Heart left ventricle (tissue), 16 donors: ENCODE data around the gene HRH3. TPM values are rescaled to one million over a fixed set of nuclear protein-coding genes. Genes with fewer than 3 reads are reported as not detected.

Source experiments
- ATAC-seq, 4 donors: fragments of 200-7000 bp; cut with Tn5 transposase; one replicate each; pipeline ENCODE4 v1.9.1; 2020 to 2022; ENCODE audit warnings: moderate library complexity in 4 of 4, mild to moderate bottlenecking in 3 of 4, moderate number of reproducible peaks in 1 of 4
- DNase-seq, 5 donors: peaks; one replicate each; pipeline ENCODE4 v3.0.0-alpha.2; 2020
- H3K27ac ChIP-seq, 12 donors: fragments of 200-600 bp; sonication (generic) in 4 of 12; one replicate each; pipeline versions ENCODE4 v1.5.0 to v1.8.0; 2016 to 2022; ENCODE audit warnings: mild to moderate bottlenecking in 2 of 12
- H3K27me3 ChIP-seq, 9 donors: fragments of 200-600 bp; sonication (generic) in 2 of 9; one replicate each; pipeline versions ENCODE4 v1.5.1 to v1.8.0; 2016 to 2022; ENCODE audit warnings: mild to moderate bottlenecking in 3 of 9
- H3K36me3 ChIP-seq, 9 donors: fragments of 200-600 bp; sonication (generic) in 2 of 9; one replicate each; pipeline versions ENCODE4 v1.5.0 to v1.8.0; 2018 to 2022; ENCODE audit warnings: mild to moderate bottlenecking in 2 of 9
- H3K4me1 ChIP-seq, 12 donors: fragments of 200-600 bp; sonication (generic) in 4 of 12; one replicate each; pipeline versions ENCODE4 v1.5.0 to v1.8.0; 2016 to 2022; ENCODE audit warnings: mild to moderate bottlenecking in 3 of 12
- H3K4me3 ChIP-seq, 12 donors: fragments of 200-600 bp; sonication (generic) in 4 of 12; one replicate each; pipeline versions ENCODE4 v1.5.0 to v1.8.0; 2017 to 2022; ENCODE audit warnings: mild to moderate bottlenecking in 9 of 12, moderate library complexity in 4 of 12
- H3K9me3 ChIP-seq, 12 donors: fragments of 200-600 bp; sonication (generic) in 4 of 12; one replicate each; pipeline versions ENCODE4 v1.5.0 to v1.8.0; 2016 to 2022; ENCODE audit warnings: mild to moderate bottlenecking in 1 of 12
- CTCF ChIP-seq, 12 donors: fragments of 200-600 bp; sonication (generic) in 4 of 12; IDR thresholded peaks; one replicate each; pipeline versions ENCODE4 v1.5.0 to v1.8.0; 2018 to 2022; ENCODE audit warnings: antibody characterized with exemption in 12 of 12, mild to moderate bottlenecking in 5 of 12
- POLR2A ChIP-seq, 2 donors: fragments of 450-650 bp; IDR thresholded peaks; one replicate each; pipeline ENCODE4 v1.6.1; 2017; ENCODE audit warnings: antibody characterized with exemption in 2 of 2, mild to moderate bottlenecking in 2 of 2, moderate library complexity in 2 of 2
- WGBS, 4 donors: extraction: QIAGEN DNeasy Blood & Tissue Kit in 2 of 4; methylation state at CpG; one replicate each; pipeline versions ENCODE4 v1.1.5 to v1.1.7; 2013 to 2018; 5-methylcytosine and 5-hydroxymethylcytosine counted together
- intact Hi-C, 10 donors: fragments of 100-400 bp; cut with DNase I; formaldehyde crosslinking; loops; one replicate each; pipeline versions ENCODE4 v1.11.1 to v1.14.2; 2022
- polyA plus RNA-seq, 2 donors: library from polyadenylated mRNA; stranded (reverse); fragments of 200-250 nt; gene quantifications; one replicate each; pipeline ENCODE4 v1.2.3, GENCODE V29; 2013
- total RNA-seq, 9 donors: library from RNA; depleted of rRNA in 2 of 9; stranded (reverse); fragments of >200 nt in 2 of 9; fragmentation: NEBNext Ultra II Directional in 3 of 9; extraction: Animal tissue kit (Norgen Biotek cat#: 25700) in 3 of 9; gene quantifications; one replicate each; pipeline versions ENCODE4 v1.1.0 to v1.2.4, GENCODE V29; 2016 to 2023
- donor health status: ischemic (EF 13 %, LVEDD 7.1; RV severe dilation, severe dysfunction).
- donor health status: healthy with polysubstance abuse.
- donor health status: DM: no; HTN: yes; CAD: no.
- donor health status: DM: no; HTN: no; CAD: no.
- donor health status: ischemic (EF 25% LVEDD 6.9; RV normal size, moderate dysfunction).
- donor health status: ischemic (EF 25% LVEDD 5.7; RV mildly dilated, moderate dysfunction).
- donor health status: healthy.
- donor health status: DM: yes; HTN: yes; CAD: no.
- donor health status: ischemic (EF 35%, LVEDD 5.7; RV mildly dilated, moderate dysfunction).
- donor health status: nonischemic (EF 11% LVEDD 7.7; RV severe dilation, severe dysfunction).
- donor health status: DM: yes; HTN: yes; CAD: no.
- donor health status: PGD.
- donor health status: ischemic (EF 29% LVEDD 5.4; RV normal size, mild dysfunction).
- donor health status: nonischemic (EF 23%, LVEDD 6.1; RV moderate dilation, normal function).

Gene HRH3
- total and polyA plus RNA-seq, 11 donors: not detected

GRCh38 chr20:62263396-62263795, 43.3 kb upstream of the HRH3 start:
- Histone ChIP-seq H3K36me3 (peaks cover 0 to 96% (median 75%) of the 10 kb centered on the region in 9 donors), H3K27ac (no peak overlapping the region), H3K4me3 (no peak overlapping the region), H3K27me3 (no peaks in the 10 kb centered on the region), H3K4me1 (peaks cover 0 to 26% (median 12%) of the 10 kb centered on the region in 12 donors), H3K9me3 (peaks cover 0 to 8% (median 0%) of the 10 kb centered on the region in 12 donors)
- intact Hi-C loops: no loop called here
- DNase-seq (no peak), ATAC-seq (no peak)
- WGBS, 4 donors: 95 to 96% (median 95%) methylated on average over 14 of the region's 14 CpGs
- TF ChIP-seq POLR2A (IDR thresholded peaks at IDR 0.05) (no peak), CTCF (IDR thresholded peaks at IDR 0.05) (no peak)

GRCh38 chr20:62262064-62262463, 42.0 kb upstream of the HRH3 start:
- H3K27ac ChIP-seq: no peak overlapping the region
- TF ChIP-seq POLR2A (IDR thresholded peaks at IDR 0.05): no peak
- no peak for TF ChIP-seq CTCF (IDR thresholded peaks at IDR 0.05)
- H3K4me3 ChIP-seq: no peak overlapping the region
- 93 to 96% (median 94%) methylated on average over 9 to 10 of the region's 10 CpGs for WGBS, 4 donors
- intact Hi-C loops: no loop called here
- DNase-seq (peak in 1 of 5 donors; percentile 30), ATAC-seq (no peak)
- H3K27me3 ChIP-seq: no peaks in the 10 kb centered on the region
- peaks cover 0 to 96% (median 78%) of the 10 kb centered on the region in 9 donors for H3K36me3 ChIP-seq
- H3K9me3 ChIP-seq: peaks cover 0 to 8% (median 0%) of the 10 kb centered on the region in 12 donors
- peaks cover 0 to 20% (median 13%) of the 10 kb centered on the region in 12 donors for H3K4me1 ChIP-seq

- no peak for TF ChIP-seq CTCF (IDR thresholded peaks at IDR 0.05)
- TF ChIP-seq POLR2A (IDR thresholded peaks at IDR 0.05): no peak
- Histone ChIP-seq H3K4me1 (peaks cover 0 to 21% (median 15%) of the 10 kb centered on the region in 12 donors), H3K27ac (no peak overlapping the region), H3K4me3 (no peak overlapping the region), H3K36me3 (peaks cover 0 to 84% (median 72%) of the 10 kb centered on the region in 9 donors), H3K27me3 (no peaks in the 10 kb centered on the region), H3K9me3 (no peaks in the 10 kb centered on the region)
- intact Hi-C loops: no loop called here
- ATAC-seq (peak in 1 of 4 donors; percentile 5), DNase-seq (no peak)
- 88 to 95% (median 94%) methylated on average over 8 of the region's 8 CpGs for WGBS, 4 donors
Measured at GRCh38 chr20:62259294-62259565, 39.2 kb upstream of the HRH3 start.

GRCh38 chr20:62258499-62259293, 38.6 kb upstream of the HRH3 start:
- ATAC-seq: peak in 3 of 4 donors; percentile 76 to 90 (median 88)

More at GRCh38 chr20:62258499-62259293, 38.6 kb upstream of the HRH3 start:
- DNase-seq: peak in 3 of 5 donors; percentile 56 to 63 (median 60)
- WGBS, 4 donors: 69 to 80% (median 71%) methylated on average over 17 to 20 of the region's 20 CpGs
- no peak overlapping the region for H3K4me3 ChIP-seq
- intact Hi-C loops: no loop called here
- H3K9me3 ChIP-seq: no peaks in the 10 kb centered on the region
- no peaks in the 10 kb centered on the region for H3K27me3 ChIP-seq
- peaks cover 0 to 80% (median 67%) of the 10 kb centered on the region in 9 donors for H3K36me3 ChIP-seq
- no peak for TF ChIP-seq CTCF (IDR thresholded peaks at IDR 0.05)
- no peak for TF ChIP-seq POLR2A (IDR thresholded peaks at IDR 0.05)
- peak overlapping the region in 1 of 12 donors; percentile 7 for H3K27ac ChIP-seq
- H3K4me1 ChIP-seq: peaks cover 0 to 26% (median 16%) of the 10 kb centered on the region in 12 donors
